ENCODE measurements around the gene CHPT1.
"Not testable (repeated sequence)": the region's sequence is repeated elsewhere in the genome, so short reads cannot be mapped to it uniquely, and the experiment has no call there.

CHPT1 gene

DNA sequence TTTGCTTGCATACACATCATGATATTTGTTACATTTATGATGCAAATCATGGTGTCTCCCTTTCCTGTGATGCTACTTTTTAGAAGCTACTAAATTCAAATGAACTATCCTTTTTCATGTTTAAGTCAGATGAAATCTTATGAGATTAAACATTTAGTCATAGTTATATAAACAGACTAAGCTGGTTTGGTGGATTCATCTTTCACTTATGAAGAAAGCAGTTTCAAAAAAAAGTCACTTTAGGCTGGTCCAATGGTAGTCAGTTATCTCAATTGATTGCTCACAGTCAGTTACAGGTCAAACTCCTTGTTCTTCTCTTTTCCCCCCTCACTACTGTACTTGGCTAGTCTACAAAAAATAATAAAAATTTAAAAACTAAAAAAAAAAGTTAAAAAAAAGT is 22.1 kb downstream of the CHPT1 start:
- no peak for DNase-seq (ENCODE audit: extremely low read depth in 1 of 2, low read depth in 1 of 2)

DNA sequence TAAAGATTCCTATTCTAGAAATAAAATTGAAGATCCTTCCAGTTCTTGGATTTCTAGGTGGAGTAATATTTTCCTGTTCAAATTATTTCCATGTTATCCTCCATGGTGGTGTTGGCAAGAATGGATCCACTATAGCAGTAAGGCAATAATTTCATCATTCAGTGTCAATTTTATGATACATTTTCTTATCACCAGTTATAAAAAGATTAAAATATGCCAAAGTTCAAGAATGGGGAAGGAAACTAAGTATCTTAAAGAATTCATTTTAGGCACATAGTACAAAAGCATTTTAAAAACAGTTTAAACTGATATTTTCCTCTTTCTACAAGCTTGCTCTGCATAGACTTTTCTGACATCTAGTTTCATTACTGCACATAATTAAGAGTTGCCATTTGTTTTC is 22.7 kb downstream of the CHPT1 start:
- DNase-seq (ENCODE audit: extremely low read depth in 1 of 2, low read depth in 1 of 2) = no peak

DNA sequence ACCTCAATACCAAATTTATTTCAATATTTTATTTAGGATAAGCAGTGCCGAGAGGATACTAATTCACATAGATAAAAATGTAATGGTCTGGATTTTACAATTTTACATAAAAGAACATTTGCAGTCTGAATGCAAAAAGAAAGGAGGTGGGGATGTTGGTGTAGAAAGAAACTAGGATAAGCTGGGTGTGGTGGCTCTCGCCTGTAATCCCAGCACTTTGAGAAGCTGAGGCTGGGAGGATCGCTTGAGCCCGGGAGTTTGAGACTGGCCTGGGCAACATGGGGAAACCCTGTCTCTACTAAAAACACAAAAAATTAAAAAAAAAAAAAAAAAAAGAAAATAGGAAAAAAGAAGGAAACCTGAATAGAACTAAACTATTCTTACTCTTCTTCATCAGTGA is 25.0 kb downstream of the CHPT1 start:
- DNase-seq (ENCODE audit: extremely low read depth in 1 of 2, low read depth in 1 of 2) = no peak

DNA sequence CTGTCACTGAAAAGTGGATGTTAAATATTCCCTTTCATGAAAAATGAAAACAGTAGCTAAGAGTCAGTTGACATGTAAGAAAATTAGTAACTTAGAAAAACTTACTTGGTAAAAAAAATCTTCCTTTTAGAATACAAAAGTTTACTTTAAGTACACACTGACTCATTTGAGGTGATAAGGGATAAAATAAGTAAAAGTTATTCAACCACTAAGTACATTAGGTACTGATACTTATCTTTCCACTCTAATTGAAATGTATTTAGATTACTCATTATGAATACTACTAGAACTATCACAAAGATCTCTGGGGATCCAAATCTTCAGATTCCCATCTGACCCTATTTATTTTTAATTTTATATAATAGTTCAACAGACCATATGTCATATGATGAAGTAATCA is 29.7 kb downstream of the CHPT1 start:
- no peak for DNase-seq (ENCODE audit: extremely low read depth in 1 of 2, low read depth in 1 of 2)

DNA sequence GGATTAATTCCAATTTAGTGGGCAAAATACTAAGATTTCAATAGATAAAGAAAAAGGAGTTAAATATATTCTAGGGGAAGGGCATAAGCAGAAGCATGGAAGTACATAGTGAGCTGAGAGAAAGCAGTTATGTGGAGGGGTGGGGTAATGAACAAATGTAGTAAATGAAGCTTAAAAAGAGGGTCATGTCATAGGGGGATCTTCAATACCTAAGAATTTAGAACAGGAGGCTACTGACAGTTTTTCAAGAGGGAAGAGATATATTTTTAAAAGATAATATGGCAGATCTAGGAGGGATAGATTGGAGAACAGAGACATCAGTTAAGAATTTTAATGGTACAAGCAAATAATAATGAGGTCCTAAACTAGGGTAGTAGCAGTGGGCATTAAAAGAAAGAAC is 32.4 kb downstream of the CHPT1 start:
- DNase-seq (ENCODE audit: extremely low read depth in 1 of 2, low read depth in 1 of 2) = no peak

DNA sequence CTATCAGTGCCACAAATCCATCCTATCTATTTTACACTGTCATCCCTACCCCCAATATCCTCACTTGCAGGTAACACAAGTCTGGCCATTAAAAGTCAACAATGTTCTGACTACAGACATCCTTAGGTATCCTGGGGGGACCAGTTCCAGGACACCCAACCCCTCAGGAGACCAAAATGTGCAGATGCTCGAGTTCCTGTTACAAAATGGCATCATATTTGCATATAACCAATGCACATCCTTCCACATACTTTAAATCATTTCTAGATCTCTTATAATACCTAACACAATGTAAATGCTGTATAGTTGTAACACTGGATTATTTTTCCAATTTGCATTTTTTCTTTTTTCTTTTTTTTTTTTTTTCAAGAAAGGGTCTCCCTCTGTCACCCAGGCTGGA is 34.9 kb downstream of the CHPT1 start:
- no peak for DNase-seq (ENCODE audit: extremely low read depth in 1 of 2, low read depth in 1 of 2)

DNA sequence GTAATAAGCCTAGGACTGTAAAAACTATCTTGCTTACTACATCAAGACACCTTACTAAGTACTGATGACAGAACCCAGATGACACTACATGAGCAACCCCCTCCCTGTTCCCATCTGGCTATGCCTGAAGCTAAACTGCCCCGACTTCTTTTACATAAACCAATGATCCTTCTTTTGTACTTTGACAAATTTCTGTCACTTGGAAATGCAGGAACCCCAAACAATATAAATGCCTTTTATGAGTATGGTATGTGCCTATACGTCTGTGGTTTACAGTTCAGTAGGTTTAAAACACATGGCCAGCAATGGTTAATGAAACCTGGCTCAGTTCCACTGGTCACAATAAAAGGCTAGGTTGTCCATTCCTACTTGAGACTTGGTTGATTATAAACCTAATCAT is 35.7 kb downstream of the CHPT1 start:
- DNase-seq (ENCODE audit: extremely low read depth in 1 of 2, low read depth in 1 of 2) = no peak

DNA sequence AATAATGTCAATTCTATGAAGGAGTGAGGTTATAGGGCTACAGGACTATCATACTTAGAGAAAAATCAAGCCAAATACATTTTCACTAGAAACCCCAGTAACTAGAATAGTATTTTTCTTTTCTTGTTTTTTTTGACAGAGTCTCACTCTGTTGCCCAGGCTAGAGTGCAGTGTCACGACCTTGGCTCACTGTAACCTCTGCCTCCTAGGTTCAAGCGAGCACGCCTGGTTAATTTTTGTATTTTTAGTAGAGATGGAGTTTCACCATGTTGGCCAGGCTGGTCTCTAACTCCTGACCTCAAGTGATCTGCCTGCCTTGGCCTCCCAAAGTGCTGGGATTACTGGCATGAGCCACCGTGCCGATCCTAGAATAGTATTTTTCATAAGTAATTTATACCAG is 37.0 kb downstream of the CHPT1 start:
- not testable (repeated sequence) for DNase-seq (ENCODE audit: extremely low read depth in 1 of 2, low read depth in 1 of 2)

DNA sequence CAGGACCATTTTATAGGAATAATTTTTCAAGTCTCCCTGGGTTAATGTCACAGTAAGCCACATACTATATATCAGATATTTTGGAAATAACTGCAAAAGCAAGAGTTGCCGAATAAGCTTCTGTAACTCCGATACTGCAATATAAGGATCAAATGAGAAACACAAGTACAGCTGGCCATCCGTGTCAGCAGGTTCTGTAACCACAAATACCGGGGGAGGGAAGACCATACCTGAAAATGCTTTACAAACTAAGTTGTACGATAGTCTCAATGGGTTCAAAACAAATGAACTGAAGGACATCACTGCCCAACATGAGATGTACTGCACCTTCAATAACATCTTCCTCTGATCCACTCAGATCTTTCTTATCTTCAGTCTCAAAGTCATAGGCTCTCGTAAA is 40.0 kb downstream of the CHPT1 start:
- no peak for DNase-seq (ENCODE audit: extremely low read depth in 1 of 2, low read depth in 1 of 2)

DNA sequence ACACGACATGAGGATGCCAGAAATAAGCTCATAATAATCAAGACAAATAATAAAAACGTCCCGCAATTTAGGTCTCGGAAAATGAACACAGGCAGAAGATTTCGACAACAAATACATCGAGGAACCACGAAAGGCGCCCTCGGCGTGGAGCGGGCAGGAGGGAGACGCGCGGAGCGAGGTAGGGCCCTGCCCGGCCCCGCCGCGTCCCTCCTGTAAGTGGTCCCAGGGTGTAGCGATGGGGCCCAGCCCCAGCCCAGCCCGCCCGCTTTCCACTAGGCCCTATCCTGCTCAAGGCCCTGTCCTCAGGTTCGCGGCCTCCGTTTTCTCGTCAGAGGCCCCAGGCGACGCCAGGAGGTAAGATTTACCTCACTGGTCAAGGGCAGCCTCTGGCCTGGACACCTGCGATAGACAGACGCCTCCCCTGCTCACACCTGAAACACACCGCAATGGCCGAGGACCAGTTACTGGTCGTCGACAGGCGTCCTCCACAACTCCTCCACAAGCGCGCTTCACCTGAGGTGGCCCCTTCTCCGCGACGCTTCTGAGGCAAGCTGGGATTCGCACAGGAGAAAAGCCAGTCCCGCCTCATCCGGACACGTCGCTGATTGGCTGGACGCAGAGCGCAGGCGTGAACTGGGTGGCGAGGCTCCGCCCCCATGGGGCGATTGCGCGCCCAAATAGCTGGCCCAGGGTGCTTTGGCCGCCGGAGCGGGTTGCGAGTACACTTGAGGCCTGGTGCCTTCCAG is 41.7 kb downstream of the CHPT1 start, which contains the start of gene SYCP3:
SYCP3 (minus strand) TSS at position 543 of the 746 bp plus-strand sequence. CDS start 1,527 bp downstream, outside the sequence.
- no peak for DNase-seq (ENCODE audit: extremely low read depth in 1 of 2, low read depth in 1 of 2)

DNA sequence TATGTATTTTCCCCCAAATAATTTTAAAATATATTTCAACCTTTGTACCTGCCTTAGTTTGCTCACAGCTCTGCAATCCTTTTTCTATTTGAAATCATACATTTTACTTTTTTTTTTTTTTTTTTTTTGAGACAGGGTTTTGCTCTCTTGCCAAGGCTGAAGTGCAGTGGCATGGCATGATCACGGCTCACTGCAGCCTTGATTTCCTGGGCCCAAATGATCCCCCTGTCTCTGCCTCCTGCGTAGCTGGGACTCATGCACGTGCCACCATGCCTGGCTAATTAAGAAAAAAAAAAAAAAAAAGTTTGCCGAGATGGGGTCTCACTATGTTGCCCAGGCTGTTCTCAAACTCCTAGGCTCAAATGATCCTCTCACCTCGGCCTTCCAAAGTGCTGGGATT is 43.1 kb downstream of the CHPT1 start:
- no peak for DNase-seq (ENCODE audit: extremely low read depth in 1 of 2, low read depth in 1 of 2)

DNA sequence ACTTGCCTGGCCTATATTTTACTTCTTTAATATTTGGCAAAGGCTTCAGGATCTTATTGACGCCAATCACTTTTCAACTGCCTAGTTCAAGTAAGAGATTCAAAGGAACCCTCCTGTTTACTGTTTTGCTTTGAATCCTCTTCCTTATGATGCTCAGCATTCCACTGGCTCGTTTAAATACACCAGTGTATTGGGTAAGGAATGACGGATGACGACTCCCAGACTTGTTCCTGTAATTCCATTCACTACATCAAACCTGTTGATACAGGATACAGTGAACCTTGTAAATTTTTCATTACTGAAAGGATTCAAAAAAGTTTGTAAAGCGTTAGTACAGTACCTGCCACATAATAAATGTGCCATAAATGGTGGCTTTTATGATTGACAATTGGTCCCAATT is 43.5 kb downstream of the CHPT1 start:
- no peak for DNase-seq (ENCODE audit: extremely low read depth in 1 of 2, low read depth in 1 of 2)

DNA sequence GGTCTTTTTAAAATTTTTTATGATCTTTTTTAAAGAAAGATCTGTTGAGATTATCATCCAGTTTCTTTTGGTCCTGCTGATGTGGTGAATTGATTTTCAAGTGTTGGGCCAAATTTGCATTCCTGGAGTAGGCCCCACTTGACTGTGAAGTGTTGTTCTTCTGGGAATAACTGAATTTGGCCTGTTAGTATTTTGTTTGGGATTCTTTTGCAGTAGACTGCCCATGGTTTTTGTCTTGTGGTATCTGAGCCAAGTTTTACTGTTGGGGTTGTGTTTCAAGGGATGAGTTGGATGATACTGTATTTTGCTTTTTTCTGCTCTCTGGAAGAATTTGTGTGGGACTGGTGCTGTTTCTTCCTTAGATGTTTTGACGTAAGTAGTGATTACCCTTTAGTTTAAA is 45.8 kb downstream of the CHPT1 start:
- DNase-seq (ENCODE audit: extremely low read depth in 1 of 2, low read depth in 1 of 2) = no peak

DNA sequence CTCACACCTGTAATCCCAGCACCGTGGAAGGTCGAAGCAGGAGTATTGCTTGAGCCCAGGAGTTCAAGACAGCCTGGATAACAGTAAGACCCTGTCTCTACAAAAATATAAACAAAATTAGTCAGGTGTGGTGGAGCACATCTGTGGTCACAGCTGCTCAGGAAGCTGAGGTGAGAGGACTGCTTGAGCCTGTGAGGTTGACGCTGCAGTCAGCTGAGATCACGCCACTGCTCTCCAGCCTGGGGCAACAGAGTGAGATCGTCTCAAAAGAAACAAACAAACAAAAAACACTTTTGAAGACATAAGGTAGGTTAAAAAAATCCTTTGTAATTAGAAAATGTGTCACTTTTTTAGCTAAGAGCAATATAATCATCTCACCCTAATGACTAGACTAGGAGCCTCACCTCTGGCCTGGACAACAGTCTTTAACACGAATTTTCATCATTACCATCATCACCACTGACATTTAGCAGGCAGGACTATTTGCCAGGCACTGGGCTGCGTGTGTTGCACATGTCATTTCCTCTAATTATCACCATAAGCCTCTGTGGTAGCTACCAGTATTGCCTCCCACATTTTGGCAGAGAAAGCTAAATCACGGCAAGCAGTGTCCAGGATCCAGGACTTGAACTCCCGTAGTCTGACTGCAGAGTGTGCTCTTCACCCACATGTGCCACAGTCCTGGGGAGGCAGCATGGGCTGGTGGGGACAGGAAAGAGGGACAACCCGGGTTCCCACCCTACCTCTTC is 46.5 kb downstream of the CHPT1 start:
- DNase-seq (ENCODE audit: extremely low read depth in 1 of 2, low read depth in 1 of 2) = no peak

DNA sequence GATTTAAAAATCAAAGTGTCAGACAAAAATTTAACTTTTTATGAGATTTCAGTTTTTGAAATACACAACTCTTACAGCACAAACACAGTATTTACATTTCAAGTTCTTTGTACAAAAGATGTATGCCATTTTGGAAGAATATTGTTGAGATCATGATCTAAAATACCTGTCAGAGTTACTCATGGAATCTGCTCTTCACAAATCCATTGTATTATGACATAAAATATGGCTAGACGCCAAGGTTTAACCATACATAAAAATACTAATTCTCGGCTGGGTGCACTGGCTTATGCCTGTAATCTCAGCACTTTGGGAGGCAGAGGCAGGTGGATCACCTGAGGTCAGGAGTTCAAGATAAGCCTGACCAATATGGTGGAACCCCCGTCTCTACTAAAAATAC is 48.0 kb downstream of the CHPT1 start:
- no peak for DNase-seq (ENCODE audit: extremely low read depth in 1 of 2, low read depth in 1 of 2)

DNA sequence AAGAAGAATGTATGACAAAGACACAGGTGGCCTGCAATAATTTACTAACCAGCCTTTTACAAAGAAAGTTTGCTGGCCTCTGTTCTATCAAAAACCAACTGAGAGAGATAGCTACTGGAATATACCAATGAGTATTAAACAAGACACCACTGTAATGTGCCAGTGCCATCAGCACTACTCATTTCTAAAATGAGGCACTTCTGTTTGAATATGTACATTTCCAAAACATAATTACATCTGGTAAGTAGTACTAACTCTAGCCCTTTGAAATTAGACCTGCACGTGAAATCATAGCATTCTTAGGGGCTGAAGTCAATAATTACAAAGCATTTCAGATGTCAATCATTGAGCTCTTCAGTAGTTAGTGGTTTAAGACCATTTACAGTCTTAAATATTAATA is 48.8 kb downstream of the CHPT1 start:
- no peak for DNase-seq (ENCODE audit: extremely low read depth in 1 of 2, low read depth in 1 of 2)

DNA sequence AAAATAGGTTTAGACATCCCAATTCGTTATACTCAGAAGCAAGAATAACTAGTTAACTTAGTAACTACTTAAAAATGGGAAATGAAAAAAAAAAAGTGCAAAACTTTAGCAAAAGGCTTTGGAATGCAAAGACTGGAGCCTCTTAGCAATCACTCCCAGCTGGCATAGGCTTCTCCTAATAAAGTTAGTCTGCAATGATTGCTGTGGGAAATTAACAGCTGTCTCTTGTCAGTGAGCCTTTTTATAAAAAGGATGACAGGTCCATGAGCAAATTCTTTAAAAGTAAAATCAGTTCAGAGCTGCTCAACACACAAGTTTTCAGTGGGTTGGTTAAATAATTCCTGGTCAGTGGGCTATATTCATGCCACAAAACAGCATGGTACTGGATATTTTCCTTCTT is 49.2 kb downstream of the CHPT1 start:
- no peak for DNase-seq (ENCODE audit: extremely low read depth in 1 of 2, low read depth in 1 of 2)

DNA sequence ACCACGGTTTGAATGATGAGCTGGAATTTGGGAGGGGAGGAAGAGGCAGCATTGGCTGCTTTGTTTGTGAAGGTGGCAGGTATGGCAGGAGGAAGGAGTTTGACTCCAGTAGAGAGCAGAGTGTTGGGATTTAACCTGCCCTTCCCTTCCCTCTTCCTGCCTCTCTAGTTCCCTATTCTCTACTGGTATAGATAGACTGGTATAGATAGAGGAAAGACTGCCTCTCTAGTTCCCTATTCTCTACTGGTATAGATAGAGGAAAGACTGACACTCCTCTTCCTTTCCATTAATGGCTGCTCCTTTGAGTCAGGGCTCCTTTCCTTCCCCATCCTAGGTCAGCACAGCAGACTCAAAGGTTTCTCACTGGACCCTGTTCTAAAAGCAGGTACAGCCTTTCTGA is 50.3 kb downstream of the CHPT1 start:
- DNase-seq (ENCODE audit: extremely low read depth in 1 of 2, low read depth in 1 of 2) = no peak

DNA sequence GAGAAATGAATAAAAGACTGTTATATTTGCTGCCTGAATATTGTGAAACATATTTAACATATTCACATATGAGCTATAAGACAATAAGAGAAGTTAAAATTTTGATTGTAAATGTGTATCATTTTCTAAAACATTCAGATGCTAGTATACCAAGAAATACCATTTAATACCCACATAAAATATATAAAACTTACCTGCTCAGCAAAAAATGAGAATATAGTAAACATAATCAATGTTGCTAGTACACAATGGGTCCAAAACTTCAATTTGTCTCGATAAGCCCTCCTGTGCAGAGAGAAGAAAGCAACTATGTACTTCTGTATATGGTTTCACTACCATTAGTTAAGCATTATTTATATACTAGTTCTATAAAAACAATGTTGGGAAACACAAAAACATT is 51.5 kb downstream of the CHPT1 start:
- DNase-seq (ENCODE audit: extremely low read depth in 1 of 2, low read depth in 1 of 2) = no peak

DNA sequence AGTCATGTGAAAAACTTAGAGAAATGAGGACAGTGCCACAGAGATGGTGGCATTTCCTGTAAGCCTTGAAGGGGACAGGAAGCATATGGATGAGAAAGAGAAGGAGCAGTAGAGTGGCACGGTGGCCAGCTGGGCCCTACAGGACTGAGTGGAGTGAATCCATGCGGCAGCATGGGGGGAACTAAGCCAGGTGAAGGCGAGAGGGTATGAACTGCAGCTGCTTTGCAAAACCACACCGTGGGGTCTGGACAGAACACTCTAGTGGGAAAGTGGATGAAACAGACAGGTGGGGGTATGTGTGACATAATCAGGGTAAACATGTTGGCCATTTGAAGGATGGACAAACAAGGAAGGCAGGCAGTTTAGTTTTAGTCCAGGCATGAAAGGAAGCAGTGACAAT is 52.2 kb downstream of the CHPT1 start:
- DNase-seq (ENCODE audit: extremely low read depth in 1 of 2, low read depth in 1 of 2) = no peak

DNA sequence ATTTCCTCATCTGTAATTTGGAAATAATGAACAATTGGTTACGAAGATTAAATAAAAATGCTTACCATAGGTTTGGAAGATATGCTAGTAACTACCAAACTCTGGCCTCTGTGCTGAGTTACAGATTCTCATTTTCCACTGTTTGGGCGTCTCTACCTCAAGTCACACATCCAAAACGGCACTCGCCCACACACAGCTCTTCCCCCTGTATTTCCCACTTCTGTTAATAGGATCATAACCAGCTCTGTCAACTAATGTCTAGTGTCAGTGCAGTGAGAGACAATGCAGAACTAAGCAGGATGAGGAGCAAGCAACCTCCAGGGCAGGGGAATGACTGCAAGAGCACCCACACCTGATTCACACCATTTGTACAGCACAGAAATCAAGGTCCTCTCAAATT is 52.7 kb downstream of the CHPT1 start:
- no peak for DNase-seq (ENCODE audit: extremely low read depth in 1 of 2, low read depth in 1 of 2)

DNA sequence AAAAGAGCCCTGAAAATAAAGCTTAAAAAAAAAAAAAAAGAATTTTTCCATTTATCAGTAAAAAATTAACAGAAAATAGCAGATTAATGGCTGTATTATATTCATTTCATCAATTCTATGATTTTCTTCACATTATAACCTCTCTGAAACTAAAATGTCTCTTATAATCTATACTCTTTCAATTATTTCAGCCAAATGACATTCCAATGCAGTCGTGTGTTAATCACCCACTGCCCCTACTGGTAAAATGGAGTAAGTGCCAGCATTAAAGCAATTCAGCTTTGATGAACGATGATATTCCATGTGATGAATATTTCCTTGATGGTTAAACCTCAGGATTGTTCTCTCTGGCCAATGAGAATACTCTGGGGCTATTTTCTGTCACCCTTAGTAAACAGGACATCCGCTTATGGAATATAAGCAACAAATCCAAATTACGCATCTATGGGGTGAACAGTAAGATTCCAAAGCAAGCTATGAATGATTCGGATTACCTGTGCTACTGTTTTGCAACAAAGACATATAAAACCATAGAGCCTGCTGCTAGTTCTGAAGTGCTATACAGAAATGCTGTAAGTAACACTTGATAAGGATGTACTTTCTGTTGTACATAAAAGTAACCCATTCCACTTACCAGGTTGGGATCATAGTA is 62.1 kb downstream of the CHPT1 start:
- no peak for DNase-seq (ENCODE audit: extremely low read depth in 1 of 2, low read depth in 1 of 2)
